SK-N-SH (cell line): Measurements from ENCODE around the gene C1QL1. TPM values are rescaled to one million over a fixed set of nuclear protein-coding genes. Genes with fewer than 3 reads are reported as not detected.

ENCODE experiments used
- CTCF ChIA-PET: fragments of 300-600, 350-600 bp; formaldehyde crosslinking; extraction: SDS; loops from one replicate; lab custom pipeline; 2021; lab: Yijun Ruan, JAX
- POLR2A ChIA-PET: fragments of 350-600 bp; sonication (Branson Sonifier 250); formaldehyde crosslinking; extraction: SDS; loops from one replicate; lab custom pipeline; 2020; ENCODE audit warnings: antibody characterized with exemption, inconsistent platforms; lab: Yijun Ruan, JAX
- DNase-seq: peaks from one replicate; pipeline ENCODE4 v3.0.0; 2012
- H2AFZ ChIP-seq: fragments of 200-600 bp; sonication (generic); 2 replicates; pipeline ENCODE4 v1.8.1; 2016; ENCODE audit warnings: antibody characterized with exemption, mild to moderate bottlenecking, low read depth
- H3F3A ChIP-seq: fragments of 200-600 bp; sonication (generic); replicated peaks from 2 replicates; pipeline ENCODE3; 2016; ENCODE audit warnings: antibody characterized with exemption, mild to moderate bottlenecking; ENCODE audit not compliant: insufficient read depth
- H3K27ac ChIP-seq, 2 experiments: fragments of 200-500 bp in 1 of 2; fragments of 200-600 bp in 1 of 2; sonication (Bioruptor generic) in 1 of 2; sonication (generic), shearing (Covaris generic) in 1 of 2; 2 replicates each; pipeline versions ENCODE4 v1.5.1 to v1.6.1; 2014 to 2016; ENCODE audit warnings: low read depth in 2 of 2, inconsistent platforms in 1 of 2, low read length in 1 of 2, mild to moderate bottlenecking in 1 of 2, mixed read lengths in 1 of 2
- H3K27me3 ChIP-seq: fragments of 200-600 bp; sonication (generic), shearing (Covaris generic); 2 replicates; pipeline ENCODE4 v1.6.1; 2016; ENCODE audit warnings: mixed run types; ENCODE audit not compliant: insufficient read depth
- H3K36me3 ChIP-seq, 2 experiments: fragments of 200-500 bp in 1 of 2; fragments of 200-600 bp in 1 of 2; sonication (Bioruptor generic) in 1 of 2; sonication (generic) in 1 of 2; replicated peaks in 1 of 2; 2 replicates each; pipeline versions ENCODE3 to v1.5.1; 2014 to 2016; ENCODE audit warnings: low read length in 1 of 2, mild to moderate bottlenecking in 1 of 2; ENCODE audit not compliant: insufficient read depth in 2 of 2, control insufficient read depth in 1 of 2
- H3K4me1 ChIP-seq, 2 experiments: fragments of 200-500 bp in 1 of 2; fragments of 200-600 bp in 1 of 2; sonication (Bioruptor generic) in 1 of 2; sonication (generic), shearing (Covaris generic) in 1 of 2; 2 replicates each; pipeline versions ENCODE4 v1.5.1 to v1.6.1; 2014 to 2016; ENCODE audit warnings: low read depth in 1 of 2, low read length in 1 of 2, mixed run types in 1 of 2; ENCODE audit not compliant: insufficient read depth in 2 of 2, control insufficient read depth in 1 of 2
- H3K4me2 ChIP-seq: fragments of 200-600 bp; sonication (generic), shearing (Covaris generic); 2 replicates; pipeline ENCODE4 v1.6.1; 2017; ENCODE audit warnings: mixed run types
- H3K4me3 ChIP-seq, 2 experiments: fragments of 200-500 bp in 1 of 2; fragments of 200-600 bp in 1 of 2; sonication (Bioruptor generic) in 1 of 2; sonication (generic), shearing (Covaris generic) in 1 of 2; 2 replicates each; pipeline versions ENCODE4 v1.5.1 to v1.8.1; 2014 to 2016; ENCODE audit warnings: low read depth in 2 of 2, inconsistent platforms in 1 of 2, low read length in 1 of 2, mild to moderate bottlenecking in 1 of 2, mixed read lengths in 1 of 2, moderate library complexity in 1 of 2
- H3K79me2 ChIP-seq: fragments of 200-600 bp; sonication (generic); 2 replicates; pipeline ENCODE4 v1.8.1; 2017; ENCODE audit warnings: mild to moderate bottlenecking; ENCODE audit not compliant: insufficient read depth
- H3K9ac ChIP-seq: fragments of 200-600 bp; sonication (generic); 2 replicates; pipeline ENCODE4 v1.6.1; 2017; ENCODE audit warnings: mixed run types
- H3K9me2 ChIP-seq: fragments of 200-600 bp; sonication (generic); 2 replicates; pipeline ENCODE4 v1.6.1; 2017; ENCODE audit warnings: mixed run types
- H3K9me3 ChIP-seq: fragments of 200-600 bp; sonication (generic); 2 replicates; pipeline ENCODE4 v1.6.1; 2017; ENCODE audit warnings: mixed run types, mild to moderate bottlenecking, moderate library complexity
- H4K20me1 ChIP-seq: fragments of 200-600 bp; sonication (generic); 2 replicates; pipeline ENCODE4 v1.6.1; 2017; ENCODE audit warnings: mild to moderate bottlenecking, mixed run types; ENCODE audit not compliant: insufficient read depth
- CHD2 ChIP-seq: fragments of 150-350 bp; IDR thresholded peaks from 2 replicates; pipeline ENCODE4 v1.6.1; 2018; ENCODE audit warnings: low read length; ENCODE audit not compliant: partially characterized antibody
- ELF1 ChIP-seq: IDR thresholded peaks from 2 replicates; pipeline ENCODE4 v1.4.0; 2012
- EZH2phosphoT487 ChIP-seq: fragments of 200-600 bp; sonication (generic); IDR thresholded peaks from 2 replicates; pipeline ENCODE4 v1.6.1; 2017; ENCODE audit warnings: low read depth, mixed run types, mild to moderate bottlenecking, antibody characterized with exemption, moderate library complexity, borderline replicate concordance
- FOSL2 ChIP-seq: IDR thresholded peaks from 2 replicates; pipeline ENCODE4 v1.4.0; 2012; ENCODE audit warnings: low read depth, mild to moderate bottlenecking, moderate library complexity, borderline replicate concordance
- FOXJ3 ChIP-seq: sonication (generic); formaldehyde crosslinking; IDR thresholded peaks from 2 replicates; pipeline ENCODE4 v1.5.1; 2020; ENCODE audit warnings: mild to moderate bottlenecking, missing genetic modification reagents
- MXI1 ChIP-seq: IDR thresholded peaks from 2 replicates; pipeline ENCODE4 v1.6.1; 2012; ENCODE audit warnings: mild to moderate bottlenecking, low read depth, low read length, improper control_type of control experiment
- POLR2AphosphoS5 ChIP-seq: IDR thresholded peaks from 2 replicates; pipeline ENCODE4 v1.6.1; 2012; ENCODE audit warnings: low read depth, low read length
- RAD21 ChIP-seq: IDR thresholded peaks from 2 replicates; pipeline ENCODE4 v1.6.1; 2012; ENCODE audit warnings: mild to moderate bottlenecking, low read length
- RFX5 ChIP-seq: IDR thresholded peaks from 2 replicates; pipeline ENCODE4 v1.6.1; 2012; ENCODE audit warnings: mild to moderate bottlenecking, improper control_type of control experiment, low read length
- RXRA ChIP-seq: IDR thresholded peaks from 2 replicates; pipeline ENCODE4 v1.4.0; 2012; ENCODE audit warnings: low read depth, mild to moderate bottlenecking, borderline replicate concordance
- SIN3A ChIP-seq: IDR thresholded peaks from 2 replicates; pipeline ENCODE4 v1.6.1; 2012; ENCODE audit warnings: low read depth, mild to moderate bottlenecking, low read length, moderate library complexity, borderline replicate concordance
- SMC3 ChIP-seq: IDR thresholded peaks from 2 replicates; pipeline ENCODE4 v1.6.1; 2012; ENCODE audit warnings: low read depth, low read length, improper control_type of control experiment
- WGBS: methylation state at CpG from one replicate; pipeline ENCODE4 v1.1.6; 2017; ENCODE audit warnings: low lambda C conversion rate; 5-methylcytosine and 5-hydroxymethylcytosine counted together
- polyA plus RNA-seq, 3 experiments: library from polyadenylated mRNA; depleted of rRNA; stranded (reverse); fragments of >200 nt; gene quantifications; 2 replicates each; pipeline ENCODE4 v1.2.3, GENCODE V29; 2012
- TF ChIP-seq, protein P1 (sequence below): fragments of 150-350 bp; IDR thresholded peaks from 2 replicates; pipeline ENCODE4 v1.6.1; 2017; ENCODE audit warnings: antibody characterized with exemption, low read length, low read depth, borderline replicate concordance
- TF ChIP-seq, protein P2 (sequence below): IDR thresholded peaks from 2 replicates; pipeline ENCODE4 v1.4.0; 2012; ENCODE audit warnings: low read depth, borderline replicate concordance
- TF ChIP-seq, protein P3 (sequence below): fragments of 200-600 bp; sonication (generic); IDR thresholded peaks from 2 replicates; pipeline ENCODE4 v1.6.1; 2017; ENCODE audit warnings: antibody characterized with exemption, mild to moderate bottlenecking, moderate library complexity
- TF ChIP-seq, protein P4 (sequence below): IDR thresholded peaks from 2 replicates; pipeline ENCODE4 v1.6.1; 2012; ENCODE audit warnings: mild to moderate bottlenecking, low read depth, low read length, moderate library complexity
- TF ChIP-seq, protein P5 (sequence below): IDR thresholded peaks from 2 replicates; pipeline ENCODE4 v1.4.0; 2012; ENCODE audit warnings: low read depth

C1QL1 gene
- polyA plus RNA-seq, 1 of the 3 experiments (the other 2 are of a cell fraction) = 11.9 TPM

DNA sequence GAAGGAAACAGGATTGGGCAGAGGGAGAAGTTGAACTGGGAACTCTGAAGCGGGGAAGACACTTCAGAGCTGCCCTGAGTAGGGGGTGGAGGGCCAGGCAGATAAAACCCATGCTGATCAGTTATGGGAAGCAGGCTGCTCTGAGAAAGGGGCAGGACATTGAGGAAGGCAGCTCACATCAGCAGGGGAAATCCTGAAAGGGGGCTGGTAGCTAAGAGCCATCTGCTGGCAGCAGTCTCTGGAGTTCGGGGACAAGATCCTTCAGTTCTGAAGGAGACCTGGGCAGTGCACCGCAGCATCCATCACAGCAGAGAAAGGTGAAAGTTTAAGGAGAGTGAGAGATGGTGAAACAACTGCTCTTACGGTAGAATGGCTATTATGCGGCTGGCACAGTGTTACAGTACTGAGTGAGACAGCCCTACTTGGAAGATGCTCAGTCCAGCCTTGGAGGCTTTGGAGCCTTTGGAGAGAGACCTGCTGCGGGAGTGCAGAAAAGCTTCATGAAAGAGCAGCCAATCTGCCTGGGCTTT lies 15.1 kb downstream of the C1QL1 start:
- no peaks in the 10 kb centered on the region for H3K27me3 ChIP-seq
- no peak overlapping the region for H3K27ac ChIP-seq
- no peak for DNase-seq
- H3K9me3 ChIP-seq = no peaks in the 10 kb centered on the region
- H3K9me2 ChIP-seq = no peaks in the 10 kb centered on the region
- no peak overlapping the region for H2AFZ ChIP-seq
- CTCF ChIA-PET = interaction anchor here (0.6 to 12.6 kb wide), 3 partner anchors 15 to 941 kb away, joined by 3 to 119 read pairs (median 3); partner anchors contain the start of gene C1QL1
- H3K36me3 ChIP-seq = no peaks in the 10 kb centered on the region
- H3K4me2 ChIP-seq = no peak overlapping the region
- TF ChIP-seq EZH2phosphoT487 (no peak), FOXJ3 (CRISPR knock-in tag) (no peak)
- WGBS = 82% methylated on average over 6 of the region's 6 CpGs
- H3K4me3 ChIP-seq = no peak overlapping the region
- H3K4me1 ChIP-seq = peaks cover 0 to 27% of the 10 kb centered on the region in 2 experiments; a peak in 1 of 4 replicates
- H3K9ac ChIP-seq = no peak overlapping the region
- H3K79me2 ChIP-seq = no peaks in the 10 kb centered on the region
- POLR2A ChIA-PET = no interaction called here
- peaks cover 4% of the 10 kb centered on the region for H3F3A ChIP-seq
- no peaks in the 10 kb centered on the region for H4K20me1 ChIP-seq

DNA sequence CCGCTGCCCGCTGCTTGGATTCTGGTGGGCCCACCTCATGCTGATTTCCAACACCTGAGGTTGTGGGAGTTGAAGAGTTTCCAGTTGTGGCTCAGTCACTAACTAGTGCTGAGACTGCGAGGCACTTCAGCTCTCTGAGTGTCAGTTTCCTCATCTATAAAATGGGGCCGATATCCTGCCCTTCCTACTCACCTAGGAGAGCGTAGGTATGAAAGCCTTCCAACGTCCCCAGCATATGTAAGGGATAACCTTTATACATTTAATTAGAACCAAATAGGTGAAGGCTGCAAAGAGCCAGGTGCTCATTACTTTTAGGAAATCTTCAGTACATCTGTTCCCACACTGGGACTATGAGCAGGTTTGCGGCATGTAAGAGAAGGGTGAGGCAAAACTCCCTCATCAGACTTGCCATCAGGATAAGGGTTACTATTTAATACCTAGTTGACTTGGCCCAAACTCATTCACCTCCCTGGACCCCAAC lies 19.7 kb downstream of the C1QL1 start:
- H3K9me2 ChIP-seq = no peaks in the 10 kb centered on the region
- no peaks in the 10 kb centered on the region for H3K27me3 ChIP-seq
- no peak for DNase-seq
- peak overlapping the region; percentile 95 for H3K4me2 ChIP-seq
- H3K9me3 ChIP-seq = no peaks in the 10 kb centered on the region
- H3K79me2 ChIP-seq = peaks cover 42% of the 10 kb centered on the region
- peaks cover 13% of the 10 kb centered on the region for H3F3A ChIP-seq
- peak overlapping the region; percentile 60 for H2AFZ ChIP-seq
- H3K4me3 ChIP-seq = peak overlapping the region; percentile 72 to 74
- peaks cover 0 to 4% of the 10 kb centered on the region in 2 experiments; a peak in 1 of 4 replicates for H3K4me1 ChIP-seq
- H4K20me1 ChIP-seq = no peaks in the 10 kb centered on the region
- H3K9ac ChIP-seq = peak overlapping the region; percentile 85
- POLR2A ChIA-PET = interaction anchor here (1.3 kb wide), 1 partner anchor 84 kb away, joined by 3 read pairs; no protein-coding TSS in a partner anchor
- peaks cover 0 to 16% of the 10 kb centered on the region in 2 experiments for H3K36me3 ChIP-seq
- 88% methylated on average over 7 of the region's 7 CpGs for WGBS
- H3K27ac ChIP-seq = peak overlapping the region; percentile 61 to 82; a peak in 3 of 4 replicates
- CTCF ChIA-PET = interaction anchor here (0.9 kb wide), 1 partner anchor 73 kb away, joined by 3 read pairs; no protein-coding TSS in a partner anchor
- TF ChIP-seq RFX5 = no peak
- TF ChIP-seq FOSL2 = no peak
- no peak for TF ChIP-seq ELF1
- TF ChIP-seq, protein P1, sequence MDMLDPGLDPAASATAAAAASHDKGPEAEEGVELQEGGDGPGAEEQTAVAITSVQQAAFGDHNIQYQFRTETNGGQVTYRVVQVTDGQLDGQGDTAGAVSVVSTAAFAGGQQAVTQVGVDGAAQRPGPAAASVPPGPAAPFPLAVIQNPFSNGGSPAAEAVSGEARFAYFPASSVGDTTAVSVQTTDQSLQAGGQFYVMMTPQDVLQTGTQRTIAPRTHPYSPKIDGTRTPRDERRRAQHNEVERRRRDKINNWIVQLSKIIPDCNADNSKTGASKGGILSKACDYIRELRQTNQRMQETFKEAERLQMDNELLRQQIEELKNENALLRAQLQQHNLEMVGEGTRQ = no peak
- no peak for TF ChIP-seq RXRA
- TF ChIP-seq, protein P2, sequence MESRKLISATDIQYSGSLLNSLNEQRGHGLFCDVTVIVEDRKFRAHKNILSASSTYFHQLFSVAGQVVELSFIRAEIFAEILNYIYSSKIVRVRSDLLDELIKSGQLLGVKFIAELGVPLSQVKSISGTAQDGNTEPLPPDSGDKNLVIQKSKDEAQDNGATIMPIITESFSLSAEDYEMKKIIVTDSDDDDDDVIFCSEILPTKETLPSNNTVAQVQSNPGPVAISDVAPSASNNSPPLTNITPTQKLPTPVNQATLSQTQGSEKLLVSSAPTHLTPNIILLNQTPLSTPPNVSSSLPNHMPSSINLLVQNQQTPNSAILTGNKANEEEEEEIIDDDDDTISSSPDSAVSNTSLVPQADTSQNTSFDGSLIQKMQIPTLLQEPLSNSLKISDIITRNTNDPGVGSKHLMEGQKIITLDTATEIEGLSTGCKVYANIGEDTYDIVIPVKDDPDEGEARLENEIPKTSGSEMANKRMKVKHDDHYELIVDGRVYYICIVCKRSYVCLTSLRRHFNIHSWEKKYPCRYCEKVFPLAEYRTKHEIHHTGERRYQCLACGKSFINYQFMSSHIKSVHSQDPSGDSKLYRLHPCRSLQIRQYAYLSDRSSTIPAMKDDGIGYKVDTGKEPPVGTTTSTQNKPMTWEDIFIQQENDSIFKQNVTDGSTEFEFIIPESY = no peak
- no peak for TF ChIP-seq SIN3A
- no peak for TF ChIP-seq SMC3
- TF ChIP-seq POLR2AphosphoS5 = no peak
- TF ChIP-seq, protein P3, sequence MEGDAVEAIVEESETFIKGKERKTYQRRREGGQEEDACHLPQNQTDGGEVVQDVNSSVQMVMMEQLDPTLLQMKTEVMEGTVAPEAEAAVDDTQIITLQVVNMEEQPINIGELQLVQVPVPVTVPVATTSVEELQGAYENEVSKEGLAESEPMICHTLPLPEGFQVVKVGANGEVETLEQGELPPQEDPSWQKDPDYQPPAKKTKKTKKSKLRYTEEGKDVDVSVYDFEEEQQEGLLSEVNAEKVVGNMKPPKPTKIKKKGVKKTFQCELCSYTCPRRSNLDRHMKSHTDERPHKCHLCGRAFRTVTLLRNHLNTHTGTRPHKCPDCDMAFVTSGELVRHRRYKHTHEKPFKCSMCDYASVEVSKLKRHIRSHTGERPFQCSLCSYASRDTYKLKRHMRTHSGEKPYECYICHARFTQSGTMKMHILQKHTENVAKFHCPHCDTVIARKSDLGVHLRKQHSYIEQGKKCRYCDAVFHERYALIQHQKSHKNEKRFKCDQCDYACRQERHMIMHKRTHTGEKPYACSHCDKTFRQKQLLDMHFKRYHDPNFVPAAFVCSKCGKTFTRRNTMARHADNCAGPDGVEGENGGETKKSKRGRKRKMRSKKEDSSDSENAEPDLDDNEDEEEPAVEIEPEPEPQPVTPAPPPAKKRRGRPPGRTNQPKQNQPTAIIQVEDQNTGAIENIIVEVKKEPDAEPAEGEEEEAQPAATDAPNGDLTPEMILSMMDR = no peak
- TF ChIP-seq RAD21 = no peak
- TF ChIP-seq, protein P4, sequence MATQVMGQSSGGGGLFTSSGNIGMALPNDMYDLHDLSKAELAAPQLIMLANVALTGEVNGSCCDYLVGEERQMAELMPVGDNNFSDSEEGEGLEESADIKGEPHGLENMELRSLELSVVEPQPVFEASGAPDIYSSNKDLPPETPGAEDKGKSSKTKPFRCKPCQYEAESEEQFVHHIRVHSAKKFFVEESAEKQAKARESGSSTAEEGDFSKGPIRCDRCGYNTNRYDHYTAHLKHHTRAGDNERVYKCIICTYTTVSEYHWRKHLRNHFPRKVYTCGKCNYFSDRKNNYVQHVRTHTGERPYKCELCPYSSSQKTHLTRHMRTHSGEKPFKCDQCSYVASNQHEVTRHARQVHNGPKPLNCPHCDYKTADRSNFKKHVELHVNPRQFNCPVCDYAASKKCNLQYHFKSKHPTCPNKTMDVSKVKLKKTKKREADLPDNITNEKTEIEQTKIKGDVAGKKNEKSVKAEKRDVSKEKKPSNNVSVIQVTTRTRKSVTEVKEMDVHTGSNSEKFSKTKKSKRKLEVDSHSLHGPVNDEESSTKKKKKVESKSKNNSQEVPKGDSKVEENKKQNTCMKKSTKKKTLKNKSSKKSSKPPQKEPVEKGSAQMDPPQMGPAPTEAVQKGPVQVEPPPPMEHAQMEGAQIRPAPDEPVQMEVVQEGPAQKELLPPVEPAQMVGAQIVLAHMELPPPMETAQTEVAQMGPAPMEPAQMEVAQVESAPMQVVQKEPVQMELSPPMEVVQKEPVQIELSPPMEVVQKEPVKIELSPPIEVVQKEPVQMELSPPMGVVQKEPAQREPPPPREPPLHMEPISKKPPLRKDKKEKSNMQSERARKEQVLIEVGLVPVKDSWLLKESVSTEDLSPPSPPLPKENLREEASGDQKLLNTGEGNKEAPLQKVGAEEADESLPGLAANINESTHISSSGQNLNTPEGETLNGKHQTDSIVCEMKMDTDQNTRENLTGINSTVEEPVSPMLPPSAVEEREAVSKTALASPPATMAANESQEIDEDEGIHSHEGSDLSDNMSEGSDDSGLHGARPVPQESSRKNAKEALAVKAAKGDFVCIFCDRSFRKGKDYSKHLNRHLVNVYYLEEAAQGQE = no peak
- TF ChIP-seq, protein P5, sequence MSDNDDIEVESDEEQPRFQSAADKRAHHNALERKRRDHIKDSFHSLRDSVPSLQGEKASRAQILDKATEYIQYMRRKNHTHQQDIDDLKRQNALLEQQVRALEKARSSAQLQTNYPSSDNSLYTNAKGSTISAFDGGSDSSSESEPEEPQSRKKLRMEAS = no peak
- TF ChIP-seq EZH2phosphoT487 = no peak
- TF ChIP-seq MXI1 = no peak
- TF ChIP-seq CHD2 = no peak
